ENCODE measurements around the gene GALNT10.
"Not testable (repeated sequence)": the region's sequence is repeated elsewhere in the genome, so short reads cannot be mapped to it uniquely, and the experiment has no call there.

The GALNT10 gene

GRCh38 chr5:154190595-154191304, at the start of gene GALNT10:
Gene GALNT10, plus strand, starts transcription at chr5:154190733. Its CDS starts 134 bp downstream, at chr5:154190867.
- peak; percentile 57 for DNase-seq

DNA sequence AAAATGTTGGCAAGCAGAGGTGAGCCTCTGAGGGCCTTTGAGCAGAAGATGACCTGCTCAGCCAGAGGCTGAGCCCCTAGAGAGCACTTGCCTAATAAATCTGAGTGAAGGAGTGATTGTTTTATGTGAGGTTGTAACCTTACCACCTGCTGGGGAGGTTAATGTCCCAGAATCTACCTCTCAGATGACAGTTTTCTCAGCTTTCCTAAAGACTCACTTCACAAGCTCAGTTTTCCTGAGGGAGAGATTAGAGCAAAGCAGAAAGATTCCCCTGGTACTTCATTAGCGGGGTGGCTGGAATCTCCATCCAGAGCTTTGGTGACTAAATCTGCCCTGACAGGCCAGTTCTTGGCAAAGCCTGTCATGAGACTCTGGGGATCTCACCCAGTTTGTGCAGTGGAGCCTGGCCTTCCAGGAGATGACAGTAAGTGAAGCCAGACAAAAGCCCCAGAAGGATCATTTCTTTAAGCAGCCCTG, 48.8 kb upstream of the GALNT10 start:
- DNase-seq, result no peak

- no peak for DNase-seq
Measured at GRCh38 chr5:154143211-154143641, 47.3 kb upstream of the GALNT10 start.

DNA sequence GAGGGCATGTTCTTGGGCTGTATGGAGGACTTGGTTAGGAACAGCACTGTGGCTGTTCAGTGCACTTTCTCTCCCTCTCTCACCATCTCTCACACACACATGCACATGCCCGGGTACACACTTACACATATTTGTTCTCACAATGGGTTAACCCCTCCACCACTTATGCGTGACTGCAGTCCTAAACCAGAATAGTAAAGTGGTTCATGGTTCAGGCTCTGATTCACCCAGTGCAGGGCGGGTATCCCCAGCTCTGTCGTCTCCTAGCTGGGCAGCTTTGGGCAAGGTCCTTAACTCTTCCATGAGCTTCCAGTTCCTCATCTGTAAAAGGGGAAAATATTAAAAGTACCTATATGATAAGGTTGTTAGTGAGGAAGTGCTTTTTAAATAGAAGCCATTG, 45.3 kb upstream of the GALNT10 start:
- no peak for DNase-seq

GRCh38 chr5:154146409-154146808, 44.1 kb upstream of the GALNT10 start:
- no peak for DNase-seq

- DNase-seq, result no peak
Measured at GRCh38 chr5:154147666-154148065, 42.9 kb upstream of the GALNT10 start.

GRCh38 chr5:154150471-154150870, 40.1 kb upstream of the GALNT10 start:
- not testable (repeated sequence) for DNase-seq

- peak; percentile 10 for DNase-seq
Measured at GRCh38 chr5:154157483-154158378, 32.8 kb upstream of the GALNT10 start.

DNA sequence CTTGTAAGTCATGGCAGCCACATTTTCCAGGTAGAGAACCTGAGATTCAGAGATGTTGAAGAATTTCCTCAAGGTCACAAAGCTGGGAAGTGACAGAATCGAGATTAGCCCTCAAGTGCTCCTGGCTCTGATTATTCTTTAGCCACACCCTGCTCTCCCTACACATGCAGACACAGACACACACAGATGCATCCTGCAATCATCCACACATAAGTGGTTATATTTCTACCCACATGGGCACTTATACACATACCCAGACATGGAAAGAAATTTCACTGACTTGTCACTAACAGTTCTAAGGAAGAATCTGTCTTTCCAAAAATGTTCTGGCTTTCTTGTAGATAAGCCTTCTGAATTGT, 32.2 kb upstream of the GALNT10 start:
- no peak for DNase-seq

- DNase-seq, result no peak
Measured at GRCh38 chr5:154159343-154159742, 31.2 kb upstream of the GALNT10 start.

DNA sequence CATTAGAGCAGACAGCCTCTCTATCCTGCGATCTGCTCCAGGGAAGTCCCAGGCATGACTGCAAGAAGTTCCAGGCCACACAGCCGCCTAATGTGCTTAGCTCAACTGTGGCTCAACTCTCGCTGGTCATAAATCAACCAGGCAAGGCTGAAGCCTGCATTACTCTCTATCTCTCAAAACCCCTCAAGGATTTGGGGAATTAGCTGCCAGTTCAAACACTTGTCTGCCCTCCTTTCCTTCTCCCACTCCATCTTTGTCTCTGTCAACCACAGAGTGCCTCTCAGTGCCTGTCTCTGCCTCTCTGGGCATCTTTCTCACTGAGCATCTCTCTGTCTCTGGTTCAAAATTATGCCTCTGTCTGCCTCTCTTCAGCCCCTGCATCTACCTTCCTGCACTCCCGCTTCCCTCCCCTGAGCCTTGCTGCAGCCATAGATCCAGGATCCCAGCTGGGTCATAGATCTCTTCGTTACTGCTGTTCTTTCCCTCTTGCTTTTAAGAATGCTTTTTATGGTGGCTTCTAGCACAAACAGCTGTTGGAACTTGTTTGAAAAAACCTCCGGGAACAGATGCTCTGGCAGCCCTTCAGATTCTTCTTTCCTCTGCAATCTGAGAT, 27.9 kb upstream of the GALNT10 start:
- DNase-seq, result no peak

- DNase-seq, result no peak
Measured at GRCh38 chr5:154163327-154164248, 26.9 kb upstream of the GALNT10 start.

- DNase-seq, result no peak
Measured at GRCh38 chr5:154164249-154164581, 26.3 kb upstream of the GALNT10 start.

DNA sequence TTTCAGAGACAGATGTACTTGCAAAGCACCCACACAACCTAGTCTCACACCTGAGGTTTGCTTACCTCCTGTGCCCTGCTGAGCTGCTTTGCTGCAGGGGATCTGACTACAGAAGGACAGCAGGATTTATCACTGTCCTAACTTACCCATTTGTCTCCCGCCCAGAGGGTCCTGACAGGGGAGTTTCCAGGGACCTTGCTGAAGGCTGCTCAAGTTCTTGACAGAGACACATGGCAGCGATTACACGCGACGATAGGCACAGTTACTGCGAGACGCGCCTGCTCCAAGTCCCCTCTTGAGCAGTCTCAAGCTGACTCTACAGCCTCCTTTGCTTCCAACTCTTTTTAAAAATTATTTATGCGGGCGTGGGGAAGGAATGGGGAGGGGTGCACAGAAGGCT, 24.6 kb upstream of the GALNT10 start:
- DNase-seq, result no peak

DNA sequence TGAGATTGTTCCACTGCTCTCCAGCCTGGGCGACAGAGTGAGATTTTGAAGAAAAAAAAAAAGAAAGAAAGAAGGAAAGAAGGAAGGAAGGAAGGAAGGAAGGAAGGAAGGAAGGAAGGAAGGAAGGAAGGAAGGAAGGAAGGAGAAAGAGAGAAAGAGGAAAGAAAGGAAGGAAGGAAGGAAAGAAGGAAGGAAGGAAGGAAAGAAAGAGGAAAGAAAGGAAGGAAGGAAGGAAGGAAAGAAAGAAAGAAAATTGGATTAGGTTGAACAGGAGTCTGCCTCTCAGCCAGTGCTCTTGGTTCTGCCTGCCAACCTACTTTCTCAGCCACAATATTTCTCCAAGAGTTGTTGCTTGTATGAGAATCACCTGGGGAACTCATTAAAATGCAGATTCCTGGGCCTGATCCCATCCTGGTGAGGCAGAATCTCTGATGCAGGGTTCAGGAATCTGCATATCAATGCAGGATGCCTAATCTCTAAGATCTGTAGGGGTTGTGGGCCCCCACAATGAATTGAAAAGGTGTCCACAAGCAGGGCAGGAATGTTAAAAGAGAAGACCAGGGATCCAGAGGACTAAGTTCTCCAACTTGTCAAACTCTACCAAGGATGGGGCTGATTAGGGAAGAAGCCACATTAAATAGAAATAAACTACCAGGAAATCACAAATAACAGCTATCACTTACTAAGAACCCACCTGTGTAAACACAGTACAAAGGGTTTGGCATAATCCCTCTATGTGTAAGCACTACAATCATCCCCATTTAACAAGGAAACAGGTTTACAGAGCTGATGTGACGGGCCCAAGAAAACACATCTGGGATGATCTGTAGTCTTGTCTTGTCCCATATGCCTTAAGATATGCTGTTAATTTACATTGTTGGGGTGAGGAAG, 23.4 kb upstream of the GALNT10 start:
- no peak for DNase-seq

GRCh38 chr5:154168395-154168794, 22.1 kb upstream of the GALNT10 start:
- no peak for DNase-seq

GRCh38 chr5:154172785-154173184, 17.7 kb upstream of the GALNT10 start:
- no peak for DNase-seq

DNA sequence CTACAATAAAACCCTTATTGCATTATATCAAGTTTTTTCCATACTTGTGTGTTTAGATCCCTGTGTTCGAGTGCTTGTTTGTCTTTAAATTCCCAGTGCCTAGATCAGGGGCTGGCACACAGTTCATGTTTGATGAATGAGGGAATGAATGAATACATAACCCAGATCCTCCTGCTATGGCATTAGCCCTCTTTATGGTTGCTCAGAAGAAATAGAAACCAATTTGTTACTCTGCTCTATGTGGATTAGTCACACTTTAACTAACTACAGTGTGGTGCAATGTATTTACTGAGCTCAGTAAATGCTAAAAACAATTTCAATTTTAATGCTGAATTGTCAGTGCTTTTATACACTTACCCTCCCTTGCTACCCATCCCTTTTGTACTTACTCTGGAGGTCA, 16.4 kb upstream of the GALNT10 start:
- no peak for DNase-seq

DNA sequence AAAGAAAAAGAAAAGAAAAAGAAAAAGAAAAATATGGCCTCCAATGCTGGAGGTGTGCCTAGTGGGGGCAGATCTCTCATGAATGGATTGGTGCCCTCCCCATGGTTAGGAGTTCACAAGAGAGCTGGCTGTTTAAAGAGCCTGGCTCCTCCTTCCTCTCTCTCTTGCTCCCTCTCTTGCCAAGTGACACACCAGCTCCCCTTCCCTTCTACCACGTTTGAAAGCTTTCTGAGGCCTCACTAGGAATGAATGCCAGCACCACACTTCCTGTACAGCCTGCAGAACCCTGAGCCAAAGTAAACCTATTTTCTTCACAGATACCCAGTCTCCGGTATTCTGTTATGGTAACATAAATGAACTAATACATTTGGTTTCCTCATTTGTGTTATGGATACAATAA, 14.4 kb upstream of the GALNT10 start:
- no peak for DNase-seq

DNA sequence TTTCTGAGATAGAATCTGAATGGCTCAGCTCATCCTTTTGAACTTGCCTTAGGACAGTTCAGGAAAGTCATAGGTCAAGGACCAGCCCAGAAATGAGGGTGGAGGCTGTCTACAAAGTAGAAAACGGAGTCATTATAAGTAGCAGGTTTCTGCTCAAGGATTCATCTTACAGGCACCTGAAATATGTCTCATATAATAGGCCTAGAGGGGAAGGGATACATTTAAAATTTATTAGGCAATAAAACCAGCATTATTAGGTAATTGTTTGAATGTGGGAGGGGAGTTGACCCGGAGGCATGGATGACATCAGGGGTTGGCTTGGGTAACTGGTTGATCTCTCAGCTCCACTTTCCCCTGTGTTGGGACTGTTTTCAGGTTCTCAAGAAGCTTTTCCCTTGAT, 11.9 kb upstream of the GALNT10 start:
- no peak for DNase-seq
